ENCODE measurements around the gene CHID1. TPM values are rescaled to one million over a fixed set of nuclear protein-coding genes. Genes with fewer than 3 reads are reported as not detected.

CHID1 gene
- total and polyA plus RNA-seq, 3 donors from 2014 or later, result 134 to 176 (median 146) TPM

- Histone ChIP-seq H3K27me3 (no peaks in the 10 kb centered on the region), H3K9me3 (no peaks in the 10 kb centered on the region), H3K4me1 (peaks cover 9% of the 10 kb centered on the region), H3K4me3 (no peak overlapping the region), H3K36me3 (ENCODE audit: low read depth, missing control alignments) (no peaks in the 10 kb centered on the region), H3K27ac (no peak overlapping the region)
- intact Hi-C loops (cut with DNase I; ENCODE audit: low total_unique reads), result no loop called here
- 61% methylated on average over 10 of the region's 10 CpGs; no CpG with 5 or more reads in 1 of the 2 donors for WGBS, 2 donors
- peak; percentile 49 for DNase-seq
- no peak for TF ChIP-seq CTCF (IDR thresholded peaks at IDR 0.05)
- TF ChIP-seq POLR2A (IDR thresholded peaks at IDR 0.05), result no peak
Observed at GRCh38 chr11:898143-898511, 12.5 kb downstream of the CHID1 start.

GRCh38 chr11:897253-898142, 13.1 kb downstream of the CHID1 start:
- H3K36me3 ChIP-seq (ENCODE audit: low read depth, missing control alignments), result no peaks in the 10 kb centered on the region

GRCh38 chr11:895331-896110, 15.1 kb downstream of the CHID1 start:
- Histone ChIP-seq H3K4me1 (peaks cover 9% of the 10 kb centered on the region), H3K36me3 (ENCODE audit: low read depth, missing control alignments) (no peaks in the 10 kb centered on the region), H3K27ac (no peak overlapping the region), H3K4me3 (no peak overlapping the region), H3K9me3 (no peaks in the 10 kb centered on the region), H3K27me3 (no peaks in the 10 kb centered on the region)
- no peak for TF ChIP-seq POLR2A (IDR thresholded peaks at IDR 0.05)
- no peak for TF ChIP-seq CTCF (IDR thresholded peaks at IDR 0.05)
- DNase-seq, result no peak
- intact Hi-C loops (cut with DNase I; ENCODE audit: low total_unique reads), result no loop called here
- 86 to 92% methylated on average over 14 to 26 of the region's 26 CpGs for WGBS, 2 donors

More at GRCh38 chr11:897253-898142, 13.1 kb downstream of the CHID1 start:
- peak; percentile 53 for DNase-seq
- no peaks in the 10 kb centered on the region for H3K27me3 ChIP-seq
- peaks cover 9% of the 10 kb centered on the region for H3K4me1 ChIP-seq
- TF ChIP-seq CTCF (IDR thresholded peaks at IDR 0.05) (no peak), POLR2A (IDR thresholded peaks at IDR 0.05) (no peak)
- intact Hi-C loops (cut with DNase I; ENCODE audit: low total_unique reads), result no loop called here
- WGBS, 2 donors, result 69 to 71% methylated on average over 8 to 17 of the region's 17 CpGs
- no peak overlapping the region for H3K4me3 ChIP-seq
- peak overlapping the region; percentile 19 to 31 for H3K27ac ChIP-seq
- no peaks in the 10 kb centered on the region for H3K9me3 ChIP-seq

- 88 to 91% methylated on average over 4 to 12 of the region's 12 CpGs for WGBS, 2 donors
- TF ChIP-seq CTCF (IDR thresholded peaks at IDR 0.05) (no peak), POLR2A (IDR thresholded peaks at IDR 0.05) (no peak)
Observed at GRCh38 chr11:894575-895201, 15.9 kb downstream of the CHID1 start.

More at GRCh38 chr11:894575-895201, 15.9 kb downstream of the CHID1 start:
- intact Hi-C loops (cut with DNase I; ENCODE audit: low total_unique reads), result no loop called here
- Histone ChIP-seq H3K4me1 (peaks cover 9% of the 10 kb centered on the region), H3K36me3 (ENCODE audit: low read depth, missing control alignments) (no peaks in the 10 kb centered on the region), H3K9me3 (no peaks in the 10 kb centered on the region), H3K27me3 (no peaks in the 10 kb centered on the region), H3K4me3 (no peak overlapping the region), H3K27ac (no peak overlapping the region)
- DNase-seq, result no peak
